SK-N-SH treated with all-trans-retinoic acid at 6 μM for 48 hours (cell line): ENCODE results near the gene LMAN2.

ENCODE experiments used
- ATAC-seq: fragments of 200-7000 bp; cut with Tn5 transposase; 3 replicates; pipeline ENCODE4 v1.9.1; 2020; ENCODE audit warnings: mild to moderate bottlenecking, moderate library complexity
- ARNTL ChIP-seq: fragments of 450-650 bp; formaldehyde crosslinking; IDR thresholded peaks from 2 replicates; pipeline ENCODE4 v1.5.0; 2020; ENCODE audit warnings: low read depth, mild to moderate bottlenecking, moderate library complexity, borderline replicate concordance
- BACH2 ChIP-seq: fragments of 250-450 bp; sonication (Bioruptor Pico); IDR thresholded peaks from 2 replicates; pipeline ENCODE4 v1.9.0; 2021; ENCODE audit warnings: mild to moderate bottlenecking, borderline replicate concordance
- CSDC2 ChIP-seq: fragments of 250-450 bp; sonication (Bioruptor Pico); IDR thresholded peaks from 2 replicates; pipeline ENCODE4 v1.5.0; 2020; ENCODE audit warnings: mild to moderate bottlenecking, moderate library complexity
- ESRRG ChIP-seq: fragments of 250-450 bp; sonication (Bioruptor Pico); IDR thresholded peaks from 2 replicates; pipeline ENCODE4 v1.6.1; 2021; ENCODE audit warnings: mild to moderate bottlenecking
- GLIS3 ChIP-seq: fragments of 250-450 bp; sonication (Bioruptor Pico); IDR thresholded peaks from 2 replicates; pipeline ENCODE4 v1.5.0; 2020; ENCODE audit warnings: mild to moderate bottlenecking, moderate library complexity
- ISL1 ChIP-seq: fragments of 250-450 bp; sonication (Bioruptor Pico); IDR thresholded peaks from 2 replicates; pipeline ENCODE4 v2.1.2; 2022; ENCODE audit warnings: mild to moderate bottlenecking, moderate library complexity
- OSR1 ChIP-seq: fragments of 250-450 bp; sonication (Bioruptor Pico); IDR thresholded peaks from 2 replicates; pipeline ENCODE4 v1.8.0; 2022; ENCODE audit warnings: moderate library complexity, mild to moderate bottlenecking, inconsistent platforms
- PPARA ChIP-seq: fragments of 250-450 bp; sonication (Bioruptor Pico); IDR thresholded peaks from 2 replicates; pipeline ENCODE4 v1.5.0; 2020; ENCODE audit warnings: mild to moderate bottlenecking, borderline replicate concordance
- RARB ChIP-seq: fragments of 250-450 bp; sonication (Bioruptor Pico); IDR thresholded peaks from 2 replicates; pipeline ENCODE4 v1.8.0; 2021; ENCODE audit warnings: mild to moderate bottlenecking, moderate library complexity
- SNAI2 ChIP-seq: fragments of 250-450 bp; sonication (Bioruptor Pico); IDR thresholded peaks from 2 replicates; pipeline ENCODE4 v1.5.0; 2020; ENCODE audit warnings: mild to moderate bottlenecking, moderate library complexity
- TCF4 ChIP-seq: fragments of 250-450 bp; sonication (Bioruptor Pico); IDR thresholded peaks from 2 replicates; pipeline ENCODE4 v1.8.0; 2021; ENCODE audit warnings: mild to moderate bottlenecking, moderate library complexity, borderline replicate concordance
- TOX ChIP-seq: fragments of 250-450 bp; sonication (Bioruptor Pico); IDR thresholded peaks from 2 replicates; pipeline ENCODE4 v1.8.0; 2021; ENCODE audit warnings: mild to moderate bottlenecking, moderate library complexity, borderline replicate concordance
- ZC3H10 ChIP-seq: fragments of 250-450 bp; sonication (Bioruptor Pico); IDR thresholded peaks from 2 replicates; pipeline ENCODE4 v1.5.1; 2021; ENCODE audit warnings: mild to moderate bottlenecking, moderate library complexity
- ZFP3 ChIP-seq: fragments of 250-450 bp; sonication (Bioruptor Pico); IDR thresholded peaks from 2 replicates; pipeline ENCODE4 v1.5.0; 2020; ENCODE audit warnings: mild to moderate bottlenecking, moderate library complexity
- ZFP30 ChIP-seq: fragments of 450-650 bp; formaldehyde crosslinking; IDR thresholded peaks from 2 replicates; pipeline ENCODE4 v1.5.0; 2022; ENCODE audit warnings: mild to moderate bottlenecking, moderate library complexity
- ZNF565 ChIP-seq: fragments of 450-650 bp; formaldehyde crosslinking; conservative IDR thresholded peaks from 2 replicates; pipeline ENCODE4 v1.5.0; 2020; ENCODE audit warnings: low read depth, mild to moderate bottlenecking, moderate library complexity
- ZNF70 ChIP-seq: fragments of 450-650 bp; formaldehyde crosslinking; IDR thresholded peaks from 2 replicates; pipeline ENCODE4 v1.5.0; 2020; ENCODE audit warnings: mild to moderate bottlenecking, moderate library complexity
- ZNF8 ChIP-seq: fragments of 450-650 bp; formaldehyde crosslinking; IDR thresholded peaks from 2 replicates; pipeline ENCODE4 v1.5.0; 2020; ENCODE audit warnings: mild to moderate bottlenecking, moderate library complexity
- TF ChIP-seq, protein P1 (sequence below): fragments of 250-450 bp; sonication (Bioruptor Pico); IDR thresholded peaks from 2 replicates; pipeline ENCODE4 v1.5.1; 2021; ENCODE audit warnings: mild to moderate bottlenecking, moderate library complexity
- TF ChIP-seq, protein P2 (sequence below): fragments of 250-450 bp; sonication (Bioruptor Pico); IDR thresholded peaks from 2 replicates; pipeline ENCODE4 v1.5.0; 2020; ENCODE audit warnings: mild to moderate bottlenecking, moderate library complexity
- TF ChIP-seq, protein P3 (sequence below): fragments of 250-450 bp; sonication (Bioruptor Pico); IDR thresholded peaks from 2 replicates; pipeline ENCODE4 v1.8.0; 2021; ENCODE audit warnings: low read depth, mild to moderate bottlenecking, moderate library complexity, borderline replicate concordance
- TF ChIP-seq, protein P4 (sequence below): fragments of 250-450 bp; sonication (Bioruptor Pico); IDR thresholded peaks from 2 replicates; pipeline ENCODE4 v1.5.1; 2020; ENCODE audit warnings: low read depth, mild to moderate bottlenecking, moderate library complexity

Gene LMAN2

DNA sequence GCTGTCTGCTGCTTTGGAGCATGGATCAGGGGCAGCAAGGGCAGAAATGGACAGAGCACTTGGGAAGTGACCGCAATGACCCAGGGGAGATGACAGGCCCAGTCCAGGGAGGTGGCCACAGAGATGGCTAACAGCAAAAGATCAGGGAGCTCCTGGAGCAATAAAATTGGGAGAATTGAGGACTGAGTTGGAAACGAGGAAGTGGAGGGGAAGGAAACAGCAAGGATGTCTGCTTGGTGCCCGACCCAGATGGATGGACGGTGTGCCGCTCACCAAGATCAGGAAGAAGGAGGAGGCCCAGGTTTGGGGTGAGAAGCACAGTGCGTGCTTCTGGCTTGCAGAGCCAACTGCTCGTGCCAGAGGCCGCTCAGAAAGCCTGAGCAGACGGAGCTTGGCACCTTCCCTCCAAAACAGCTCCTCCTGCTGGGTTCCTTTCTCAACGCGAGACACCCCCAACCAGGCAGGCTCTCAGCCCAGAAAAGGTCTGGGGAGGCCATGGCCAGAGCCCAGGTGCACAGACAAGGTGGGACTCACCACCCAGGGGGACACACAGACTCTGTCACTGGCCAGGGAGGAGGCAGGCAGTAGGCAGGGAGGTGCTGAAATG is 31.1 kb upstream of the LMAN2 start:
- TF ChIP-seq ZNF8 (CRISPR knock-in tag) (no peak), ESRRG (no peak), CSDC2 (CRISPR knock-in tag) (no peak), ARNTL (CRISPR knock-in tag) (no peak), RARB (CRISPR knock-in tag) (no peak), BACH2 (CRISPR knock-in tag) (no peak), OSR1 (CRISPR knock-in tag) (no peak)
- TF ChIP-seq, protein P1, sequence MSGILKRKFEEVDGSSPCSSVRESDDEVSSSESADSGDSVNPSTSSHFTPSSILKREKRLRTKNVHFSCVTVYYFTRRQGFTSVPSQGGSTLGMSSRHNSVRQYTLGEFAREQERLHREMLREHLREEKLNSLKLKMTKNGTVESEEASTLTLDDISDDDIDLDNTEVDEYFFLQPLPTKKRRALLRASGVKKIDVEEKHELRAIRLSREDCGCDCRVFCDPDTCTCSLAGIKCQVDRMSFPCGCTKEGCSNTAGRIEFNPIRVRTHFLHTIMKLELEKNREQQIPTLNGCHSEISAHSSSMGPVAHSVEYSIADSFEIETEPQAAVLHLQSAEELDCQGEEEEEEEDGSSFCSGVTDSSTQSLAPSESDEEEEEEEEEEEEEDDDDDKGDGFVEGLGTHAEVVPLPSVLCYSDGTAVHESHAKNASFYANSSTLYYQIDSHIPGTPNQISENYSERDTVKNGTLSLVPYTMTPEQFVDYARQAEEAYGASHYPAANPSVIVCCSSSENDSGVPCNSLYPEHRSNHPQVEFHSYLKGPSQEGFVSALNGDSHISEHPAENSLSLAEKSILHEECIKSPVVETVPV (CRISPR knock-in tag): no peak
- peak; percentile 53 for ATAC-seq

DNA sequence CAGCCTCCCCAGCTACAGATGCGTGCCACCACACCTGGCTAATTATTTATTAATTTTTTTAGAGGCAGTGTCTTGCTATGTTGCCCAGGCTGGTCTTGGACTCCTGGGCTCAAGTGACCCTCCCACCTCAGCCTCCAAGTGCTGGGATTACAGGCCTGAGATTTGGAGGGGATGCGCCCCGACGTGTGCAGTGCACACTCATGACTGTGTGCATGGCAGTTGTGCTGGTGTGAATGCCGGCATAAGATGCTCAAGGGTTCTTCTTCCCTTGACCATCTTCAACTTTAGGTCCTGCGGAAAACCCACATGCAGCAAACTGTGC is 29.3 kb upstream of the LMAN2 start:
- no peak for ATAC-seq
- TF ChIP-seq ZNF70: no peak
- no peak for TF ChIP-seq CSDC2 (CRISPR knock-in tag)
- TF ChIP-seq BACH2 (CRISPR knock-in tag): no peak
- no peak for TF ChIP-seq RARB (CRISPR knock-in tag)
- TF ChIP-seq, protein P2, sequence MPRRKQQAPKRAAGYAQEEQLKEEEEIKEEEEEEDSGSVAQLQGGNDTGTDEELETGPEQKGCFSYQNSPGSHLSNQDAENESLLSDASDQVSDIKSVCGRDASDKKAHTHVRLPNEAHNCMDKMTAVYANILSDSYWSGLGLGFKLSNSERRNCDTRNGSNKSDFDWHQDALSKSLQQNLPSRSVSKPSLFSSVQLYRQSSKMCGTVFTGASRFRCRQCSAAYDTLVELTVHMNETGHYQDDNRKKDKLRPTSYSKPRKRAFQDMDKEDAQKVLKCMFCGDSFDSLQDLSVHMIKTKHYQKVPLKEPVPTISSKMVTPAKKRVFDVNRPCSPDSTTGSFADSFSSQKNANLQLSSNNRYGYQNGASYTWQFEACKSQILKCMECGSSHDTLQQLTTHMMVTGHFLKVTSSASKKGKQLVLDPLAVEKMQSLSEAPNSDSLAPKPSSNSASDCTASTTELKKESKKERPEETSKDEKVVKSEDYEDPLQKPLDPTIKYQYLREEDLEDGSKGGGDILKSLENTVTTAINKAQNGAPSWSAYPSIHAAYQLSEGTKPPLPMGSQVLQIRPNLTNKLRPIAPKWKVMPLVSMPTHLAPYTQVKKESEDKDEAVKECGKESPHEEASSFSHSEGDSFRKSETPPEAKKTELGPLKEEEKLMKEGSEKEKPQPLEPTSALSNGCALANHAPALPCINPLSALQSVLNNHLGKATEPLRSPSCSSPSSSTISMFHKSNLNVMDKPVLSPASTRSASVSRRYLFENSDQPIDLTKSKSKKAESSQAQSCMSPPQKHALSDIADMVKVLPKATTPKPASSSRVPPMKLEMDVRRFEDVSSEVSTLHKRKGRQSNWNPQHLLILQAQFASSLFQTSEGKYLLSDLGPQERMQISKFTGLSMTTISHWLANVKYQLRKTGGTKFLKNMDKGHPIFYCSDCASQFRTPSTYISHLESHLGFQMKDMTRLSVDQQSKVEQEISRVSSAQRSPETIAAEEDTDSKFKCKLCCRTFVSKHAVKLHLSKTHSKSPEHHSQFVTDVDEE (CRISPR knock-in tag): no peak
- TF ChIP-seq TCF4 (CRISPR knock-in tag): no peak
- TF ChIP-seq ZFP3: no peak
- TF ChIP-seq ESRRG: no peak
- no peak for TF ChIP-seq ZC3H10 (CRISPR knock-in tag)
- TF ChIP-seq ZNF565 (CRISPR knock-in tag): no peak
- TF ChIP-seq, protein P1 (CRISPR knock-in tag): no peak
- no peak for TF ChIP-seq SNAI2 (CRISPR knock-in tag)
- no peak for TF ChIP-seq ARNTL (CRISPR knock-in tag)
- no peak for TF ChIP-seq OSR1 (CRISPR knock-in tag)
- TF ChIP-seq ZFP30 (CRISPR knock-in tag): no peak
- TF ChIP-seq, protein P3, sequence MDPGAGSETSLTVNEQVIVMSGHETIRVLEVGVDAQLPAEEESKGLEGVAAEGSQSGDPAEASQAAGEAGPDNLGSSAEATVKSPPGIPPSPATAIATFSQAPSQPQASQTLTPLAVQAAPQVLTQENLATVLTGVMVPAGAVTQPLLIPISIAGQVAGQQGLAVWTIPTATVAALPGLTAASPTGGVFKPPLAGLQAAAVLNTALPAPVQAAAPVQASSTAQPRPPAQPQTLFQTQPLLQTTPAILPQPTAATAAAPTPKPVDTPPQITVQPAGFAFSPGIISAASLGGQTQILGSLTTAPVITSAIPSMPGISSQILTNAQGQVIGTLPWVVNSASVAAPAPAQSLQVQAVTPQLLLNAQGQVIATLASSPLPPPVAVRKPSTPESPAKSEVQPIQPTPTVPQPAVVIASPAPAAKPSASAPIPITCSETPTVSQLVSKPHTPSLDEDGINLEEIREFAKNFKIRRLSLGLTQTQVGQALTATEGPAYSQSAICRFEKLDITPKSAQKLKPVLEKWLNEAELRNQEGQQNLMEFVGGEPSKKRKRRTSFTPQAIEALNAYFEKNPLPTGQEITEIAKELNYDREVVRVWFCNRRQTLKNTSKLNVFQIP (CRISPR knock-in tag): no peak
- no peak for TF ChIP-seq ISL1 (CRISPR knock-in tag)
- TF ChIP-seq, protein P4, sequence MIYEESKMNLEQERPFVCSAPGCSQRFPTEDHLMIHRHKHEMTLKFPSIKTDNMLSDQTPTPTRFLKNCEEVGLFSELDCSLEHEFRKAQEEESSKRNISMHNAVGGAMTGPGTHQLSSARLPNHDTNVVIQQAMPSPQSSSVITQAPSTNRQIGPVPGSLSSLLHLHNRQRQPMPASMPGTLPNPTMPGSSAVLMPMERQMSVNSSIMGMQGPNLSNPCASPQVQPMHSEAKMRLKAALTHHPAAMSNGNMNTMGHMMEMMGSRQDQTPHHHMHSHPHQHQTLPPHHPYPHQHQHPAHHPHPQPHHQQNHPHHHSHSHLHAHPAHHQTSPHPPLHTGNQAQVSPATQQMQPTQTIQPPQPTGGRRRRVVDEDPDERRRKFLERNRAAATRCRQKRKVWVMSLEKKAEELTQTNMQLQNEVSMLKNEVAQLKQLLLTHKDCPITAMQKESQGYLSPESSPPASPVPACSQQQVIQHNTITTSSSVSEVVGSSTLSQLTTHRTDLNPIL (CRISPR knock-in tag): no peak
- TF ChIP-seq, all 23 proteins: peak for 0

DNA sequence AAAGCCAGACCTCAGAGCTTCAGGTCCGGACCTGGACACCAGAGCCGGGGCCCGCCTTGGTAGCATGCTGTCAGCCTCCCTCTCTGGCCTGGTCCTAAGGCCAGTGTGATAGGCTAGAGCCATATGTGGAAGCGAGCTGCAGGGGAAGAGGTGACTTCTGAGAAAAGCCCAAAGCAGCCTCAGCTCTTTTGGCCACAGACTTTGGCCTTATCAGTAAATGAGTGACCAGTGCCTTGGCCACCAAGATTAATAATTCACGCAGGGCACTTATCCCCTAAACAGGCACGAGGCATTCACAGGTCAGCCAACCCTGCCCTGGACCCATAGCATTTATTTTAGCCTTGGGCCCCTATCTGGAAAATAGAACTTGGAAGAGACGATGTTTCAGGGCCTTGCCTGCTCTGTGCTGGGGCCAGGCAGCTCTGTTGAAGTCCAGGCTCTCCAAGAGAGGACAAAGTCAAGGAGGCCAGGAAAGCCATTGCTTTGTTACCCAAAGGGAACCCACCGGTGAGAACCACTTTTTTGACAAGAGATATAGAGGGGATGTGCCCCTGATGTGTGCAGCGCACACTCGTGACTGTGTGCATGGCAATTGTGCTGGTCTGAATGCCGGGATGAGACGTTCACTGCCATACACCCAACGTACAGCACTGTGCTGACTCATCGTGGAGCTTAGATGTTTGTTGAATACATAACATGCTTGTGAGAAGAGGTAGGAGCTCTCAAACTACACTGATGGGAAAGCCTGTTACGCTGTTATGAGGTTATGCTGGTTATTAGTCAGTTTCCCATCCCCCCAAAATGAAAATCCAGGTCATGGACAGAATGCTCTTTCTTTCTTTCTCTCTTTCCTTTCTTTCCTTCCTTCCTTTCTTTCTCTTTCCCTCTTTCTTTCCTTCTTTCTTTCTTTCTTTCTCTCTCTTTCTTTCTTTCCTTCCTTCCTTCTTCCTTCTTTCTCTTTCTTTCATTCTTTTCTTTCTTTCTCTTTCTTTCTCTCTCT is 27.7 kb upstream of the LMAN2 start:
- peak; percentile 90 for ATAC-seq
- no peak for TF ChIP-seq PPARA
- no peak for TF ChIP-seq TCF4 (CRISPR knock-in tag)
- TF ChIP-seq ZC3H10 (CRISPR knock-in tag): no peak
- TF ChIP-seq ESRRG: no peak
- no peak for TF ChIP-seq ZFP30 (CRISPR knock-in tag)
- no peak for TF ChIP-seq GLIS3 (CRISPR knock-in tag)
- TF ChIP-seq ZFP3: no peak
- TF ChIP-seq, protein P4 (CRISPR knock-in tag): no peak
- TF ChIP-seq, protein P3 (CRISPR knock-in tag): no peak
- no peak for TF ChIP-seq TOX
- no peak for TF ChIP-seq ZNF8 (CRISPR knock-in tag)
- TF ChIP-seq ARNTL (CRISPR knock-in tag): no peak
- TF ChIP-seq OSR1 (CRISPR knock-in tag): no peak
- TF ChIP-seq ZNF70: no peak
